Uterus (tissue), 2 donors: ENCODE results near the gene KCNK10.

Source experiments
- POLR2A ChIP-seq, 2 donors: fragments of 450-650 bp; IDR thresholded peaks; one replicate each; pipeline ENCODE4 v1.6.1; 2016; ENCODE audit warnings: antibody characterized with exemption in 2 of 2, mild to moderate bottlenecking in 1 of 2, moderate library complexity in 1 of 2
- TF ChIP-seq, protein P1 (sequence below), 4 experiments: fragments of 200-600 bp in 2 of 4; fragments of 450-650 bp in 2 of 4; sonication (generic) in 2 of 4; IDR thresholded peaks; one replicate each; pipeline ENCODE4 v1.5.1; 2016 to 2019; ENCODE audit warnings: antibody characterized with exemption in 4 of 4, mild to moderate bottlenecking in 2 of 4, moderate library complexity in 1 of 4

DNA sequence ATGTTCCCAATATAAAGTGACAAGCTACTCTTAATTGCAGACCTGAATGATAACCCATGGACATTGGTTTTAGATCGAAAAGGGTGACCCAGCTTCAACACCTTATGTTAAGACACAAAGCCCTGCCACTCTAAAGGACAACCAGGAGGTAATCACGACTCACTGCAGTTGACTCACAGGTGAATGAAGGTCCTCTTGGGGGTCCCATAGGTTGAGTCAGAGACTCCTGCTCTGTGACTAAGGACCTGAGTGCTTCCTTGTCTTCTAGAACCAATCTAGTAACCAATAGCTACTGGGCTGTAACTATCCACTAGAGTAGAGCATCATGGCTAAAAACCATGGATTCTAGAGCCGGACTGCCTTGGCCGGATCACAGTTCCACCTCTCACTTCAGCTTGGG lies 73.8 kb downstream of the KCNK10 start:
- TF ChIP-seq POLR2A (IDR thresholded peaks at IDR 0.05), result no peak
- TF ChIP-seq, protein P1, sequence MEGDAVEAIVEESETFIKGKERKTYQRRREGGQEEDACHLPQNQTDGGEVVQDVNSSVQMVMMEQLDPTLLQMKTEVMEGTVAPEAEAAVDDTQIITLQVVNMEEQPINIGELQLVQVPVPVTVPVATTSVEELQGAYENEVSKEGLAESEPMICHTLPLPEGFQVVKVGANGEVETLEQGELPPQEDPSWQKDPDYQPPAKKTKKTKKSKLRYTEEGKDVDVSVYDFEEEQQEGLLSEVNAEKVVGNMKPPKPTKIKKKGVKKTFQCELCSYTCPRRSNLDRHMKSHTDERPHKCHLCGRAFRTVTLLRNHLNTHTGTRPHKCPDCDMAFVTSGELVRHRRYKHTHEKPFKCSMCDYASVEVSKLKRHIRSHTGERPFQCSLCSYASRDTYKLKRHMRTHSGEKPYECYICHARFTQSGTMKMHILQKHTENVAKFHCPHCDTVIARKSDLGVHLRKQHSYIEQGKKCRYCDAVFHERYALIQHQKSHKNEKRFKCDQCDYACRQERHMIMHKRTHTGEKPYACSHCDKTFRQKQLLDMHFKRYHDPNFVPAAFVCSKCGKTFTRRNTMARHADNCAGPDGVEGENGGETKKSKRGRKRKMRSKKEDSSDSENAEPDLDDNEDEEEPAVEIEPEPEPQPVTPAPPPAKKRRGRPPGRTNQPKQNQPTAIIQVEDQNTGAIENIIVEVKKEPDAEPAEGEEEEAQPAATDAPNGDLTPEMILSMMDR (IDR thresholded peaks at IDR 0.05), result no peak
